ENCODE results near the gene B3GNT5.

DNA sequence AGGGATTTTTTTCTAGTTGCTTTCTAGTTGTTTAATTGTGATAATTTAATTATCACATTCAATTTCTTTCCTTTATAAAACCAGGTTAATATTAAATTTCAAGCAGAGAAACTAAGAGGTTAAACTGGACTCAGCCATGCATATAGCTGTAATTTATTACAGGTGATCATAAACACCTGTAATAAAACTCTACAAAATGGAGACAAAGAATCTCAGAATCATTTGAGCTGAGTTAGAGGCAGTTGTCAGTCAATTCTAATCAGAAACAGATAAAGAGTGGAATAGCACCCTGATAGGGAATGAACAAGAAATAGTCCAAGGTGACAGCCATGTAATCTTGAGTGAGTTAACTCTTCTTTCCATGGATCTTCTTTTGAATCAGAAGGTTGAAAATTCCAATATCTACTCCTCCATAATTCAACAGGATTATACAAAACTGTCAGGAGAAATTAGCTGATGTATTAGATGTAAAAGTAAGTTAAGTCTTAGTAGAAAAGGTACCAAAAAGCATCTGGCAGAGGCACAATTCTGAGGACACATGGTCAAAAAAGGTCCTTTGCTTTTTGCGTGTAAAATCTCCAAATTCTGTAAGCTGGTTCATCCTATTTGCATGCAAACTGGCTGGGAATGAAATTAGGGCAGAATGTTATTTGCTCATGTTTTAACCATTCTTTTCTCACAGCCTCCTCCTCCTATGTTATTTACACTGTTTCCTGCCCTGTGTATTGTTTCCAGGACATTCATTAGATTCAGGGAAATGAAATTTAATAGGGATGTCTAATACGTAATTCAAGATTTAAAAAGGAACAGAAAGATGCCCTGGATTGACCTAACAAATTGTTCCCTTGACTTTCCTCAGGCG, 39.4 kb upstream of the B3GNT5 start:
- TF ChIP-seq, protein P1, sequence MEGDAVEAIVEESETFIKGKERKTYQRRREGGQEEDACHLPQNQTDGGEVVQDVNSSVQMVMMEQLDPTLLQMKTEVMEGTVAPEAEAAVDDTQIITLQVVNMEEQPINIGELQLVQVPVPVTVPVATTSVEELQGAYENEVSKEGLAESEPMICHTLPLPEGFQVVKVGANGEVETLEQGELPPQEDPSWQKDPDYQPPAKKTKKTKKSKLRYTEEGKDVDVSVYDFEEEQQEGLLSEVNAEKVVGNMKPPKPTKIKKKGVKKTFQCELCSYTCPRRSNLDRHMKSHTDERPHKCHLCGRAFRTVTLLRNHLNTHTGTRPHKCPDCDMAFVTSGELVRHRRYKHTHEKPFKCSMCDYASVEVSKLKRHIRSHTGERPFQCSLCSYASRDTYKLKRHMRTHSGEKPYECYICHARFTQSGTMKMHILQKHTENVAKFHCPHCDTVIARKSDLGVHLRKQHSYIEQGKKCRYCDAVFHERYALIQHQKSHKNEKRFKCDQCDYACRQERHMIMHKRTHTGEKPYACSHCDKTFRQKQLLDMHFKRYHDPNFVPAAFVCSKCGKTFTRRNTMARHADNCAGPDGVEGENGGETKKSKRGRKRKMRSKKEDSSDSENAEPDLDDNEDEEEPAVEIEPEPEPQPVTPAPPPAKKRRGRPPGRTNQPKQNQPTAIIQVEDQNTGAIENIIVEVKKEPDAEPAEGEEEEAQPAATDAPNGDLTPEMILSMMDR (IDR thresholded peaks at IDR 0.05): no peak
- no peak for TF ChIP-seq ZFX (IDR thresholded peaks at IDR 0.05; ENCODE audit: borderline replicate concordance)

All from 22Rv1 (cell line).